Suppressor macrophage (primary cell): ENCODE results near the gene CMC2.
A peak's percentile ranks its signal among the peaks of the same experiment; 100 is the strongest.

ENCODE experiments used
- DNase-seq, 4 experiments: peaks; one replicate each; pipeline ENCODE4 v3.0.0-alpha.2; 2020 to 2022
- total RNA-seq, 17 experiments: gene quantifications; one replicate each; lab custom pipeline; 2026; ENCODE audit warnings: mixed read lengths in 6 of 17, inconsistent platforms in 3 of 17; lab: John Stamatoyannopoulos, UW

CMC2 gene
- total RNA-seq, result 9.6 to 22.6 (median 14.1) reads per million in 17 experiments

DNA sequence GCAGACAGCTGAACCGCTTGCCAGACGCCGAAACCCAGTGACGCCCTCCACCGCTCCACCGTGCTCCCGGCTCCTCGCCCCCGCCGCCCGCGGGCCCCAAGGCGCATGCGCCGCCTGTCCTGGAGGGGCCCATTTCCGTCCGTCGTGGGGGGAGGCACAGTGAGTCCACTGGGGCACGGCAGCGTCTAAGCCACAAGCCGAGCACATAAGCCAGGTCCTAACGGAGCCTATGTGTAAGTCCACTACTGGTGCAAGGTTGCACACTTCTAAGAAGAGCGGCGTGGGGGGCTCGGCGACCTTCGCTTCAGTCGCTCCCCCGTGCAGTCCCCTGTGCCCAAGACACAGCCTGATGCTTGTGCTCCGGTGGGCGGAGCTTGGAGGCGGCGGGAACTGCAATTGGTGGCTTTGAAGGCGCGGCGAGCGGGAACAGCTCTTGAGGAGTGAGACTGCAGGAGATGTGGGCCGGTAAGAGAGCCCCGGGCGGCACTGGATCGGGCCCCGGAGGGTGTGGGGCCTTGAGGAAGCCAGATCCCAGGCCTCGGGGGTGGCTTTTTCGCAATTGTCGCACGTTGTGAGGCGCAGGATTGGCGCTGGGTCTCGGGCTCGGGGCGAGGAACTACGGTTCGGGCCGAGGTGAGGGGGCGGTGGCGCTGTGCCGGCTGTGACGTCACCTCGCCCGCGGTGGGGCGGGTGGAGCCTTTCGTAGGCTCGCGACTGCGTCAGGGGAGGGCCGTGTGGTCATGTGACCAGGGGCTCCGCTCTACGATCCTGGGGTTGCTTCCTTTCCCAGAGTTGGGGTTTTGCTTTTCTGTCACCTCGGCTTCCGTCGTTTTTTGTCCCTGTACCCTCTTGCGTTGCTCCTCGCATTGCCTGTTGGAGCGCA is at the start of gene CMC2, which contains the start of gene CENPN:
Gene CMC2 (minus strand): TSS at position 73 of the 883 bp plus-strand sequence. CDS start 9,491 bp downstream, outside the sequence.
Gene CENPN (plus strand): TSS at position 402 of the 883 bp plus-strand sequence. CDS start 4,726 bp downstream, outside the sequence.
- peak; percentile 98 to 99 (median 99) for DNase-seq

DNA sequence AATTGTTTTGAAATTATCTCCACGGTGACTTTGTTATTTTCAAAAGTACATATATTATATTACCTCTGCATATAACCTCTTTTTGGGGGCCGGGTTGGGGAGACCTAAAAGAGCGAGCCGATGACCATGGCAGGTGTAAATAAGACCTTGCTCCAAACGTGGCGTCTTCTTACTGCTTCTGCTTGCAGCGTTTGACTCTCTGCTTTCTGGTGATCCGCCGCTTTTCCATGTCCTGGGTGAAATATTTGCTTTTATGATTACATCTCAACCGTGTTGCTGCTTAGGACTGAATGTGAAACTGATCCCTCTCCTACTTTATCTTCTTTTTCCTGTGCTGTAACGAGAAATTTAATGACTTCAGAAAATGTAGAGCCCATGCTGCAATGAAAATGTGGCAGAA is 47.1 kb upstream of the CMC2 start:
- no peak for DNase-seq

DNA sequence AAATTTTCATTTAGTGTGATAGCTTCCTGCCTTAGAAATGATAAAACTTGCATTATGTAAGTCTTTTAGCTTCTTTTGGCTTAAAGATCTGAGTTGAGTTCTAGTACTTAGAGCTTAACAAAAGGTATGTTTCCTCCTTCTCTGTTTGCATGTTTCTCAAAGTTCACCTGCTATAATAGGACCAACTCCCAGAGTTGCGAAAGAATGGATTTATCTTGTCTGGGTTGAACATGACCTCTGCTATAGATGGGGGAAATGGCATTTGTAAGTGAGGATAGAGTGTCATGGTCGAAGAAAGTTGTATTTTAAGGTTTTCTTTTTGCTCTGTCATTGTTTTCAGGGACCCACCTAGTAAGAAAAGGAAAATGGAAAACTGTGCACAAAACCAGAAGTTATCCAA is 36.1 kb upstream of the CMC2 start:
- no peak for DNase-seq

DNA sequence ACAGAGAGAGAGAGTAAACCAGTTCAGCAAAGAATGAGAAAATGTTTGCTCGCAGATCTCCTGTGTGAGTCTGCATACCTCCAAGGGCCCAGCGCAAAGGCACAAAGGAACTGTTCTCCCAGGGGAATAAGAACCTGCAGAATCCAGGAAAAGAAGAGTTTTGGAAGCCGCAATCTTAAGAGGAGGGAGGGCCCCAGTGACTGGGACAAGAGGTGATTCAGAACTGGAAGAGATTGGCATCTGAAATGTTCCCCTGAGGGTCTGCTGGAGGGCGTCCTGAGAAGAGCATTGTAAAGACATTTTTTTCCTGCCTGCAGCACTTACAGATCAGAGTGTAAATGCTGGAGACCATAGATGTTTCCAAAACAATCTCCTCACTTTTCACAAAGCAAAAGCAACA is 35.0 kb upstream of the CMC2 start:
- DNase-seq, result no peak

DNA sequence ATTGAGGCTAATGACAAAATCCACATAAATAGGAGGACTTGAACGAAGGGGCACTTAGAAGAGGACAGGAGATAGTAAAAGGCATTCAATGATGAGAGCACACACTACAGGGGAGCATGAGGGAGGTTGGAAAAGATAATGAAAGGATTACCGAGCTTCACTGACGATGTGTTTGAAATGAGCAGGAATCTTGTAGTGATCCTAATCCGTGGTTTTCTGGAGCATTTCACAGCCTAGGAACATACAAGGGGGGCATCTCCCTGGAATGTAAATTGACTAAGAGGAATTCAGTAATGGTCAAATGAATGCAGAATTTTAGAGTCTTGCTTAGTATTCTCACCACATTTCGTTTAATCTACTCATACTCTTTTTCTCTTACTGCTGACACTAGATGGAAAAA is 34.2 kb upstream of the CMC2 start:
- no peak for DNase-seq

DNA sequence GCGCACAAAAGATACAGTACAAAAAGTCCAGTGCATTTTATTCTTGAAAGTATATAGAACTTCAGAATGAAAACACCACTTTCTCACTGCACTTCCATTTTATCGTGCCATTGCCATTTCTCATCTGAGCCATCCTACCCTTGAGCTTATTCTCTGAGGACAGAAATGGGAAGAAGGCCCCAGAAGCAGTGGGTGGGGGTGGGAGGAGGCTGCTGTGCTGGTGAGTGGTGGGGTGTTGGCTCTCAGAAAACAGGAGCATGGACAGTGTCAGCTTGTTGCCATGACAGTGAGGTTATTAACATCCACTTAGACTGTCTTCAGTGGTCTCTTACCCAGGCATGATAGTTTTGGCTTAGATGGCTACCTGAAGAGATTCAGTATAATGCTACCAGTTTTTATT is 33.4 kb upstream of the CMC2 start:
- DNase-seq, result peak; percentile 19 to 53 (median 37)

DNA sequence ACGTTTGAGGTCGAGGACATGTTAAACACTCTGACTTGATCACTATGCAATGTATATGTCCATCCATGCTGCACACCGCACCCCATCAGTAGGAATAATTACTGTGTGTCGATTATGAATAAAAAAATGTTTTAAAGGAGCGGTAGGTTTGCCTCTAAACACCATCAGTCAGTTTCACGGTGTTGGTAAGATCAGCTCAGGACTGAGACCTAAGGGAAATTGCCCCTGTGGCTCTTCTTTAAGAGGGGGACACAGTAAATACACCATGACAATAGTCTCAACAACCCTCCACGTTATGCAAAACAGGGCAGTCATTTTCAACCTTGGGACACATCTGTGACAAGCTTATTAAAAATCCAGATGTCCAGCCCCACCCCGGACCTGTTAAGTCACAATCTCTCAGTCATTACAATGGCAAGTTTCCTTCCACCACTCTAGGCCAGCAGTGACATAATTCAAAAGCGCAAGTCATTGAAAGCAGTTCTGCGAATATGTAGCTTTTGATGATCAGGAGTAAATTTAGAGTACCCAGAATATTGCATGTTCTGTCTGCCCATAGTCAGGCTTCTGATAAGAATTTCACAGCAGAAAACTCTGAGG is 30.2 kb upstream of the CMC2 start:
- peak; percentile 15 to 47 (median 18) for DNase-seq

DNA sequence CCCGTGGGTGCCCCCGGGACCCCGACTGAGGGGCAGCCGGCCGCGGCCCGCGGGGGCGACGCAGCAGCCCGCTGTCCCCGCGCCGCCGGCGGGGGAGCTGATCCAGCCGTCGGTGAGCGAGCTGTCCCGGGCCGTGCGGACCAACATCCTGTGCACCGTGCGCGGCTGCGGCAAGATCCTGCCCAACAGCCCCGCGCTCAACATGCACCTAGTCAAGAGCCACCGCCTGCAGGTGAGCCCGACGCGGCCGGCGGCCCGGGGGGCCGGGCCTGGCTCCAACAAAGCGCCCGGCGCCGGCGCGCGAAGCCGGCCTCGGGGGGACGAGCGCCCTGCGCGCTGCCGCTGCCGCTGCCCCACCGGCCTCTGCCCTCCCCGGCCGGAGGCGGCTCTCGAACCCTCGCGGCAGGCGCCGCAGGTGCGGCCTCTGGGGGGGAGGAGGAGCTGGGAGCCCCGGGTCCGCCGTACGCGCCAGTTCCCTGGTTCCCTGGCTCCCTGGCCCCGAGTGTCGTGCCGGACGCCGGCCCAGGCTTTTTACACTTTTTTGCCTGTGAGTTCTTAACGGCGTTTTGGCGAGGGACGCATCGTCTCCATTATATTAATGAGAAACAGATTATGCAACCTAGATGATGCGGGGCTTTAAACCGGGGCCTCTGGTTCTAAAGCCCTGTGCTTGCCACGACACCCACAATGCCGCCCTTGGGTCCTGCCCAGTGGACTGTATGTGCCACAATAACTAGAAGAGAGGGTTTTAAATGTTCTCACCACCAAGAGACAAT is 29.5 kb upstream of the CMC2 start:
- peak; percentile 6 to 61 (median 28) for DNase-seq

DNA sequence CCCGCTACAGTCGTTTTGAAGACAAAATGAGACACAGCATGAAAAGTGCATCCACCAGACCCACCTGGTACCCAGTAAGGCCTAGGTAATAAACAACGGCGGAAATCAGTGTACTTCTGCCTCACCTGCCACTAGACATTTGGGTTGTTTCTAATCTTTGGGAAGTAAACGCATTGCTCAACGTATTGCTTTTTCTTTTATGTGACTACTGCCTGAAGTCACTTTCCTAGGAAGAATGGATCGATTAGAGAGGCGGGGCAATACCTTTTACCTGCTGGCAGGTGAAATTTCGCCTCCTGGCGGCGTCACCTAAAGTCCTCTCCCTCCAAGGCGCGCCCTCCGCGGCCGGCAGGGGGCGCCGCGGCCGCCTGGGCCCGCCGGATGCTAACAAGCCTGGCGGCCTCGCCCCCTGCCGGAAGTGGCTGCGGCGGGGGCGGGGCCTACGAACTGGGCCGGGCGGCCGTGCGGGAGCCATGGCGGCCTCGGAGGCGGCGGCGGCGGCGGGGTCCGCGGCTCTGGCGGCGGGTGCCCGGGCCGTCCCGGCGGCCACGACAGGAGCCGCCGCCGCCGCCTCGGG is 28.8 kb upstream of the CMC2 start, which contains the start of gene ATMIN:
Gene ATMIN (plus strand): TSS at position 445 of the 577 bp plus-strand sequence. CDS start 29 bp downstream, at position 474.
- peak; percentile 94 to 98 (median 98) for DNase-seq

DNA sequence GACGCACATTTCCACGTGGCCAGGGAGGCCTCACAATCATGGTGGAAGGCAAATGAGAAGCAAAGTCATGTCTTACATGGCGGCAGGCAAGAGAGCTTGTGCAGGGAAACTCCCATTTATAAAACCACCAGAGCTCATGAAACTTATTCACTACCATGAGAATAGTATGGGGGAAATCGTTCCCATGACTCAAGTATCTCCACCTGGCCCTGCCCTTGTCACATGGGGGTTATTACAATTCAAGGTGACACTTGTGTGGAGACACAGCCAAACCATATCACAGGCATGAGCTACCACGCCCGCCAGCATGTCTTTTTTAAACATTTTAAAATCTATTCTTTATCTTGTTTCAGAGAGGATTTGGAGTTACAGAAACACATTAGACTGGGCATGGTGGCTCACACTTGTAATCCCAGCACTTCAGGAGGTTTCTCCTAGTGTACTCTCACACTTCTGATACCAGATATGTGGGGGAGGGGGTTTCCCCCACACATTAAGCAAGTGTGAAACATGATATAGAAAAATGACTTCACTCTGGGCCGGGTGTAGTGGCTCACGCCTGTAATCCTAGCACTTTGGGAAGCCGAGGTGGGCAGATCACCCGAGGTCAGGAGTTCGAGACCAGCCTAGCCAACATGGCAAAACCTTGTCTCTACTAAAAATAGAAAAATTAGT is 23.4 kb upstream of the CMC2 start:
- DNase-seq, result no peak

DNA sequence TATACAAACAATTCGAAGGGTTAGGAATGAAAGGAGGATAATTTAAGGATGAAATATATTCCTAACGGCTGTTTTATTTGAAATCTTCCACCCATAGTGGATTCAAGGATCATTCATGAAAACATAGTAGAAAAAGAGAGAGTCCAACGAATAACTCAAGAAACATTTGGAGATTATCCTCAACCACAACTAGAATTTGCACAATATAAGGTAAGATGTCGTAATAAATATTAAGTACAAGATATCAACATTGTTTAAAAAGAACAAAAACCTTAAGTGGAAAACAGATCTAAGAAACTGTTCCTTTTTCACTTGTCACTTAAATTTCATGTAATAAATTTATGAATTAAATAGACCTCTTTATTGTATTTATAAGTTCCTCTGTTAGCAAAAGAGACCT is 19.7 kb upstream of the CMC2 start:
- DNase-seq, result no peak

DNA sequence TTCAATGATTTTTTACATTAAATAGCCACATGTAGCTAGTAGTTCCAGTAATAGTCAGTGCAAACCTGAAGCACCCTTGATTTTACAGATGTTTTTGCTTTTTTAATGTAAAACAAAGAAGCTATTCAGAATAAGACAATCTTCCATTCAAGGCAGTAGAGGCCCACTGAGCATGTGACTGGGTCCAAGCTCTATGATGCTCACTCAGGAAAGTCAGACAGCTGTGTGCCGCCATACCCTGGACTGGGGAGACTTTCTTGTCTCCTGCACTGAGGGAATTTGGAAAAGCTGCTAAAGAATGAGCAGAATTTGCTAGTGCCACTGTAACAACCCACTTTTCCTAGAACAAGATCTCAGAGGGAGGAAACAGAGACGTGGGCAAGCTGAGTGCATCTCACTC is 11.8 kb upstream of the CMC2 start:
- no peak for DNase-seq

DNA sequence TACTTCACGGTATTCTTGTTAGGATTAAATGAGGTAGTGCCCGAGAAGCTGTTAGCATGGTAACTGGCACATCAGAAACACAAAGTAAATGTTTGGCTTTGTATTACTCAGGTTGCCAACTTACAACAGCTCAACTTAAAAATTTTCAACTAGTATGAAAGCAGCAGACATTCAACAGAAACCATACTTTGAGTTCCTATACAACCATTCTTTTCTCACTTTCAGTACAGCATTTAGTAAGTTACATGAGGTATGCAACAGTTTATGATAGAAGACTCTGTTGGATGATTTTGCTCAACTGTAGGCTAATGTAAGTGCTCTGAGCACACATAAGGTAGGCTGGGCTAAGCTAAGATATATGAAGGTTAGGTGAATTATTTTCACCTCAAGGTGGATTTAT is 8.0 kb upstream of the CMC2 start:
- no peak for DNase-seq

DNA sequence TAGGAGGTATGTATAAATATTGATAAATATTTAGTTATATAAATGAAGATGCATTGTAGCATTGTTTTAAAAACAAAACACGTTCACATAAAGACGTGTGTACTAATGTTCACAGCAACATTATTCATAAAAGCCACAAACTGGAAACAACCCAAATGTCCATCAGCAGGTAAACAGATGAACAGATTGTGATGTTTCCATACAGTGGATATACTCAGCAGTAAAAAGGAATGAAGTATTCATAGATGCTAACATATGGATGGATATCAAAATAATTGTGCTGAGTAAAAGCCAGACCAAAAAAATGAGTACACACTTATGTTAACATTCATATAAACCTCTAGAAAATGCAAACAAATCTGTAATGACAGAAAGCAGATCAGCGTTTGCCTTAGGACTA is 6.3 kb upstream of the CMC2 start:
- no peak for DNase-seq

DNA sequence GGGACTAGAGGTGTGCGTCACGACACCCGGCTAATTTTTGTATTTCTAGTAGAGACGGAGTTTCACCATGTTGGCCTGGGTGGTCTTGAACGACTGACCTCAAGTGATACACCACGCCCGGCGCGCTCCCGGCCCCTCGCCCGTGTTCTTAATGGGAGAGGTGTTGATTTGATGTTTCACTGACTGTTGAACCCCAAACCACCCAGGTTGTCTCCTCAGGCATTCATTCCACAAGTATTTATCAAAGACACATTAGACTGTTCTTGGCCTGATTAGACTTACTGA is 1.8 kb upstream of the CMC2 start:
- no peak for DNase-seq

DNA sequence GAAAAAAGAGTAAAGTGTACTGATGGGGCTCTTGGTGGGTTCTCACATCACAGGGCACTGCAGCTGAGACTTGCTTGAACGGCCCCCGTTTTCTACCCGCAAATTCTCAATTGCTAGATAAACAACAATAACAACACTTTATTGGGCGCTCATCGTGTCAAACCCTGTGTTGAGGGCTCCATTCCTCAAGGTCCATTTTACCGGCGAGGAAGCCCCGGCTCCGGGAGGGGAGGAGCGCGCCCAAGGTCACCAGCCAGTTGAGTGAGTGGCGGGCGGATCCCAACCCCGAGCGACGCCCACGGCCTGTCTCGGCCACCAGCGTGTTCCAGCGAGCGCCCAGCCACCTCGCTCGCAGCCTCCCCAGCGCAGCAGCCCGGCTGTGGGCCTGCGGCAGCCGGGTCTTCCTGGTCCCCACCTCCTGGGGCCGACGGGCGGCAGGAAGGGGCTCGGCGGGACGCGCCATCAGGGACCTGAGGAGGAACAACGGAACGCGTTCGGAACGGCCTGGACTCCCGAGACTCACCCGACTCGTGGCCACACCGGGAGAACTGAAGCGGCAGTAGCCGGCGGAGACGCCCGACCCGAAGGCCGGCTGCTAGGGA is 373 bp downstream of the CMC2 start:
- peak; percentile 80 to 92 (median 90) for DNase-seq

DNA sequence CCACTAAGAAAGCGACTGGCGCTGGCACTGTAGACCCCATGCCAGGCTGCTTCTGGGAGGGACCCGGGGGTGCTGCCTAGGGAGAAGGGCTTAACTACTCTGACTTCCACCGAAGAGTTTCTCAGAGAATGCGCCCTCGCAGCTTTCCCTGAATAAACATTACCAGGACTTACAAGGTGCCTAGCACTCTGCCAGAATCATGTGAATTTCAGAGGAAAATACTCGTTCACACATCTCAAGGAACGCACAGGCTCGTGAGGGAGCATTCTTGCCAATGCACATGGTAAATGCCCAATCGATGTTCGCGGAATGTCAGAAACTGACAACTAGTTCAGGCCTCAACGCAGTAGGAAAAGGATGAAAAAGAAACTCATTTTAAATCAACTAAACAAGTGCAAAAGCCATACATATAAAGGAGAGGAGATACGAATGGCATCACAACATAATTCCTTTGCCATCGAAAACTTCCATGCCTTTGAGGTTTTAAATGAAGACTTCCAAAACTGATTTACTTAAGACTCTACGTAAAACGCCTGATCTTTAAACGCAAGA is 999 bp downstream of the CMC2 start:
- no peak for DNase-seq

DNA sequence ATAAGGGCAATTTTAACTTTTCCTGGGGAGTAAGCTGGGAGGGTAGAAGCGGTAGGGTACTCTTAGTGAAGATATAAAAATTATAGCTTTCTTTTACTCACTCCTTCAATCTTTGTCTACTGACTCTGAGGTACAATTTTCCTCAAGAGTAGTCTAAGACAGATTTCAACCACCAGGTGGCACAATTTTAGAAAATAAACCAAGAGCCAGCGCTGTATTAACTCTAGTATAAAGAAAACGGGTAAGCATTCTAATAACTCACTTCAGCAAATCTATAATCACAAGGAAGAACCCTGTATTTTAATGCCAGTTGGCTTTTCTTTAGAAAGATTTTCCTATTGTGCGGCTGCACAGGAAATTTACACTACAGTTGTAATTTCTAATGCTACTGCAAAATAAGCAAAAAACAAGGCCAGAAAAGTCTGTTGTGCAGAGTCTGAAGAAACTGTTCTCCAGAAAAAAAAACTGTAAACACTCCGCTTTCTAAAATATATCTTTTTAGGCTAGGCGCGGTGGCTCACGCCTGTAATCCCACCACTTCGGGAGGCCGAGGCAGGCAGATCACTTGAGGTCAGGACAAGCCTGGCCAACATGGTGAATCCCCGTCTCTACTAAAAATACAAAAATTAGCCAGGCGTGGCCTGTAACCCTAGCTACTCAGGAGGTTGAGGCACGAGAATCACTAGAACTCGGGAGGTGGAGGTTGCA is 1.9 kb downstream of the CMC2 start:
- peak; percentile 55 to 82 (median 69) for DNase-seq

DNA sequence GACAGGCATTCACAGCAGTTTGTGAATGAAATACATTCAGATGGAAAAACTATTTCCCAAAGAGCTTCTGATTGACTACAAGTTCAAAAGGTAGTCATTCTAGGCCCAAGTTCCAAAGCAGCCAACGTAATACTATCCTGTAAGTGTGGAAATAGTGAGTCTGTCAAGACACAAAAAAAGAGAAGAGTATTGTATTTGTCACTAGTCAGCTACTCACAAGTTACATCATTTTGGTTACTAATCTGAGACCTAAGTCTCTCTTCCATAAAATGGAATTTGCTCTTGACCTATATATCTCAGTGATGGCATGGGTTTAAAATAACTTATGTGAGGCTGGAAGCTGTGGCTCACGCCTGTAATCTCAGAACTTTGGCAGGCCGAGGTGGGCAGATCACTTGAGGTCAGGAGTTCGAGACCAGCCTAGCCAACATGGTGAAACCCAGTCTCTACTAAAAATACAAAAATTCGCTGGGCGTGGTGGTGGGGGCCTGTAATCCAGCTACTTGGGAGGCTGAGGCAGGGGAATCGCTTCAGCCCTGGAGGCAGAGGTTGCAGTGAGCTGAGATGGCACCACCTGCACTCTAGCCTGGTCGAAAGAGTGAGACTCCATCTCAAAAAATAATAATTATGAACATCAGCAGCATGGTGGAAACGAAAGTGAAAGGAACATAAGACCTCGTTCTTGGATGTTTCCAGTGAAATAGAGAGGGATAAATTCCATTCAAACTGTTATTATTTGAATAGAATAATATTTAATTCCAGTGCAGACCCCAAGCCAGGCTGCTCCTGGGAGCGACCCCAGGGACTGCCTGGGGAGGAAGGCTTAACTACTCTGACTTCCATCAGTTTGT is 2.9 kb downstream of the CMC2 start:
- peak in 3 of 4 experiments; percentile 12 to 57 (median 20) for DNase-seq

DNA sequence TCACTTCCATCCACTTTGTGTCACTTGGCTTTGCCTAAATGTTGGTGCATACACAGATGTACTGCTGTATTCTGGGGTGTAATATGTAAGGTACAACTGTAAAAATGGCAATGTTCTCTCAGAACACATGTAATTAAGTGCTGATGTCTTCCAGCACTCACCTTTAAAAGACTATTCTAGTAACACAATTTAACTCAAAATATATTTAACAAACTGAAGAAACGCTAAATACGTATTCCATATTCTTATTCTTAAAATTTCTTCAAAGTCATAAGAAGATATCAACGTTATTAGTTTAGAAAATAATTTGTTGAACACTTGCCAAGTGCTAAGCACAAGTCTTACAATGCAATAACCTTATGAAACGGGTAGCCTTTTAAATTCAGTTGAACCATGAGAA is 3.6 kb downstream of the CMC2 start:
- DNase-seq, result no peak
